IPS-15b (cell line): Measurements from ENCODE around the gene CAPN12.

ENCODE experiments used
- H3K27me3 ChIP-seq: one replicate; pipeline ENCODE4 v1.6.1; 2013; ENCODE audit warnings: low read length; ENCODE audit not compliant: control insufficient read depth, insufficient read depth
- H3K36me3 ChIP-seq: one replicate; pipeline ENCODE4 v1.6.1; 2013; ENCODE audit warnings: low read length; ENCODE audit not compliant: control insufficient read depth, insufficient read depth
- H3K4me1 ChIP-seq: one replicate; pipeline ENCODE4 v1.6.1; 2013; ENCODE audit warnings: mild to moderate bottlenecking, low read length; ENCODE audit not compliant: control insufficient read depth, insufficient read depth
- H3K4me3 ChIP-seq: one replicate; pipeline ENCODE4 v1.5.1; 2013; ENCODE audit warnings: low read depth, low read length
- H3K9ac ChIP-seq: one replicate; pipeline ENCODE4 v1.6.1; 2013; ENCODE audit warnings: low read depth, mild to moderate bottlenecking, low read length
- H3K9me3 ChIP-seq: one replicate; pipeline ENCODE4 v1.6.1; 2013; ENCODE audit warnings: mild to moderate bottlenecking, low read length; ENCODE audit not compliant: control insufficient read depth, insufficient read depth

CAPN12 gene

DNA sequence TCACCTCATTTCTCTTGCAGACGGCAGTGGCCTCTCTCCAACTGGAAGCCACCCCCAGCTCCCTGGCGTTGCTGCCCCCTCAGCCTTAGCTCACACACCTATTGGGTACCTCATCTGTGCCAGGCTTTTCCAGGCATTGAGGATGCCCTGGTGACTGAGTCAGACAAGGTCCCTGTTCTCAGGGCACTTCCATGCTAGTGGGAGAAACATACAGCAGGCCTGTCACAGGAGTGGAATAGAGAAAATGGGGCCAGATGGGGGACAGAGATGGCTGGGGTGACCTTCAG, 33.9 kb downstream of the CAPN12 start:
- peaks cover 93% of the 10 kb centered on the region for H3K36me3 ChIP-seq
- no peak overlapping the region for H3K4me3 ChIP-seq
- no peaks in the 10 kb centered on the region for H3K4me1 ChIP-seq
- no peaks in the 10 kb centered on the region for H3K27me3 ChIP-seq
- no peaks in the 10 kb centered on the region for H3K9me3 ChIP-seq
- no peak overlapping the region for H3K9ac ChIP-seq

DNA sequence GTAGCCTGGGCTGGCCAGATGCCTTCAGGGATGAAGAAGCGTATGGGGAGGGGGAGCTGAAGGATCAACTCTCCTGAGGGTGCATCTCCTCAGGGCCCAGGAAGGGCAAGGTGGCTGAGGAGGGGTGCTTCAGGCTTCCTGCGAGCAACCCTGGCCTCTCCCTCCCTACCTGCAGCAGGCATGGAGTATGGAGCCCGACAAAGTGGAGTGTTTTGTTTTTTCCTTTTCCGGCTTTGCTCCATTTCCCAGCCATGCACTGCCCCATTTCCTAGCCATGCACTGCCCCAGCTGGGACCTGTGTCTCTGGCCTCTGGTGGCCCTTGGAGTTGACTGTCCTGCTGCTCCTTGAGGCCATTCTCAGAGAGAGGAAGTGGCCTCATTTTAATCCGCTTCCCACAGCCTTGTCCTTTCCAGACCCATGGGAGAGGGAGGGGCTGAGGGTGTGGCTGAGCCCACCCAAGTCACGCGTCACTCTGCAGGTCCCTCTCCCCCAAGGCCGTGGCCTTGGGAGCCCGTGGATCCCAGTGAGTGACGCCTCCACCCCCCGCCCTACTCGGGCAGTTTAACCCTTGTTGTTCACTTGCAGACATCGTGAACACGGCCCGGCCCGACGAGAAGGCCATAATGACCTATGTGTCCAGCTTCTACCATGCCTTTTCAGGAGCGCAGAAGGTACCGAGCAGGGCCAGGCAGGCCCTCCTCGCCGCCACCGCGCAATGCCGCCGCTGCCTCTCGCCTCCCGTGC, 34.4 kb downstream of the CAPN12 start:
- H3K36me3 ChIP-seq: peaks cover 97% of the 10 kb centered on the region

DNA sequence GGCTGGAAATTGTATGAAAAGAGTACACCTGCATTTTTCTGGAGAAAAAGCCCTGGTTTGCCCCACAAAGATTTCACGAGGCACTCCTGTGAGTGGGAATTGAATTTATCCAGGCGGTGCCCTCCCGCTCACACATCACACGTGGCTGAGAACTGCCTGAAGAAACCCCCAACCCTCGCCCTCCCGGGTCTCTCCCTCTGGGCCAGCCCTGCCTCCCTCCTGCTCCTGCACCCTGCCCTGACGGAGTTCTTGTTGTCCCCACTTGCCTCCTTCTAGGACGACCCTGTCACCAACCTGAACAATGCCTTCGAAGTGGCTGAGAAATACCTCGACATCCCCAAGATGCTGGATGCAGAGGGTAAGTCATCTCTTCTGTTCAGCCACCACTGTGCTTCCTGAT, 35.2 kb downstream of the CAPN12 start:
- Histone ChIP-seq H3K27me3 (no peaks in the 10 kb centered on the region), H3K4me1 (no peaks in the 10 kb centered on the region), H3K4me3 (no peak overlapping the region), H3K36me3 (peaks cover 97% of the 10 kb centered on the region), H3K9me3 (no peaks in the 10 kb centered on the region), H3K9ac (no peak overlapping the region)

More for the DNA sequence above, 34.4 kb downstream of the CAPN12 start:
- H3K9me3 ChIP-seq: no peaks in the 10 kb centered on the region
- no peaks in the 10 kb centered on the region for H3K4me1 ChIP-seq
- no peak overlapping the region for H3K9ac ChIP-seq
- no peaks in the 10 kb centered on the region for H3K27me3 ChIP-seq
- H3K4me3 ChIP-seq: no peak overlapping the region

DNA sequence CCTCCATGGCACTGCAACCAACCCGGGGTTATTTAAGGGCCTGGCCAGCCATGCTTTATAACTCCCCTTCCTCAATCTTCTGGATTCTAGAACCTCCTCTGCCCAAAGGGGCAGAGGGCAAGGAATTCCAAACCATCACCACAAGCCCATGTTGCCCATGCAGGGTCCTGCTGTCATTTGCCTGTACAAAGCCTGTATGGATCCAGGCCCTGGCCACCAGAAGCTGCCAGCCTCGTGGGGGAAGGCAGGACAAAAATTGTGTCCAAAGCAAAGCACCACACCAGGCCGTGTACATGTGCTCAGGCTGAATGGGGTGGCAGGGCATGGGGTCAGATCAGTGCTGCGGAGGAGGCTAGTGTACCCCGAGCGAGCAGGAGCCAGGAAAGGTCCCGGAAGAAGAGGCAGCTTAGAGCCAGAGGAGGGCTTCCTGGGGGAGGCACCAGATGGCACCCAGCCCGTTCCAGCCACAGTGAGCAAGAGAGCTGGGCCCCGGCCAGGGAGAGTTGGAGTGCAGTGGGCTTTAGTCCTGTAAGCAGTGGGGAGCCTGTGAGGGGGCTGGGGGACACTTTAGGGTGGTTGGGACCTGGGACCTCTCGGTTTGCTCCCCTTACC, 35.8 kb downstream of the CAPN12 start:
- Histone ChIP-seq H3K4me1 (no peaks in the 10 kb centered on the region), H3K9me3 (no peaks in the 10 kb centered on the region), H3K27me3 (no peaks in the 10 kb centered on the region), H3K4me3 (no peak overlapping the region), H3K36me3 (peaks cover 96% of the 10 kb centered on the region), H3K9ac (no peak overlapping the region)

DNA sequence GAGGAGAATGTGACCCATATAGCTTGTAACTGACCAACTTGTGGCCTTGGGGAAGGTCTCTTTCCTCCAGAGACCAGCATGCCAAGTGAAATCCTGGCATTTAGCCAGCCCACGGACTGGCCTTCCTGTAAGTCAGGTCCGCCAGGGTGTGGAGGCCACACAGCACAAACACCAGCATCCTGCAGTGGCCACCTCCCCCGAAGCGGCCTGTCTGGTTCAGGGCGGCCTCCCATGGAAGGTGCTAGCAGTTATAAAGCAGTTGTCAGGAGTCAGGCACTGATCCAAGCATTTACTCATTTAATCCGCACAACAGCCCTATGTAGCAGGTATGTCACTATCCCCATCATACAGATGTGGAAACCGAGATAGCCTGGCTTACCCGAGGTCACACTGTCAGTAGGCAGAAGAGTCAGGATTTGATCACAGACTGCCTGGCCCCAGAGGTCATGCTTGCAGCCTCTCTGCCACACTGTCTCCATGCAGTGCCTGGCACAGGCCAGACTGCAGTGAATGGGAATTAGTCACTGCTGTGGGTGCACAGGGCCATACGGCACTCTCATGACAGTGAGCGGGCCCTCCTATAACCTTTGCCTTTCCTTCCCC, 36.7 kb downstream of the CAPN12 start:
- H3K36me3 ChIP-seq: peaks cover 94% of the 10 kb centered on the region

DNA sequence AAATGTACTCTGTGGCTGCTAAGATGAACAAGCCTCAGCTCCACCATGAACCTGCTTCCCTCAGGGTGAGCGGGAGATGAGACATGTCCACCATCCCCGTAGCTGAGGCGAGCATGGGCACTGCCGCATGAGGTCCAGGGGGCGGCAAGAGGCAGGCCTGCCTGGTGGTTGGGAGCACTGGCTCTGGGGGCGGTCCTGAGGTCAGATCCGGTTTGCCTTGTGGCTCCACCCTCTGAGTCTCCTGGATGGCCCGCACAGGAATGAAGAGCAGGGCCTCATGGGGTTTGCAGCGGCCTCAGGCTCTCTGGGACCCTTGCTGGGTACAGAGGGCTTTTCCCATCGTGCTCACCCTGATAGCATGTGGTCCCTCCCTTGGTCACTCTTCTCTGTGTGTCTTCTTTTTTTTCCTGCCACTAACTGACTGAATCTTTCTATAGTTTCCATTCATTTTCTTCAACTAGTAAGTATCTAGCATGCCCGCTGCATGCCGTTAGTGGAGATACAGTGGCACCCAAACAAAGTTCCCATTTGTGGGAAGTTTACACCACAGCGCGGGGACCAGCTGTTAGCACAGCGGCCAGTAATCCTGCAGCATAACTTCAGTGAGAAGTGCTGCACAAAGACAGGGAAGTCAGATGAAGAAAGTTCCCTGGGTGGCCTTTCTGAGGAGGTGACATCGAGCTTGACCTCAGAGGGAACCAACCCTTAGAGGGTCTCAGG, 37.3 kb downstream of the CAPN12 start:
- Histone ChIP-seq H3K4me3 (no peak overlapping the region), H3K9ac (no peak overlapping the region), H3K36me3 (peaks cover 94% of the 10 kb centered on the region), H3K4me1 (no peaks in the 10 kb centered on the region), H3K27me3 (no peaks in the 10 kb centered on the region), H3K9me3 (no peaks in the 10 kb centered on the region)

More for the DNA sequence above, 36.7 kb downstream of the CAPN12 start:
- no peak overlapping the region for H3K4me3 ChIP-seq
- no peaks in the 10 kb centered on the region for H3K9me3 ChIP-seq
- no peaks in the 10 kb centered on the region for H3K4me1 ChIP-seq
- H3K27me3 ChIP-seq: no peaks in the 10 kb centered on the region
- no peak overlapping the region for H3K9ac ChIP-seq

DNA sequence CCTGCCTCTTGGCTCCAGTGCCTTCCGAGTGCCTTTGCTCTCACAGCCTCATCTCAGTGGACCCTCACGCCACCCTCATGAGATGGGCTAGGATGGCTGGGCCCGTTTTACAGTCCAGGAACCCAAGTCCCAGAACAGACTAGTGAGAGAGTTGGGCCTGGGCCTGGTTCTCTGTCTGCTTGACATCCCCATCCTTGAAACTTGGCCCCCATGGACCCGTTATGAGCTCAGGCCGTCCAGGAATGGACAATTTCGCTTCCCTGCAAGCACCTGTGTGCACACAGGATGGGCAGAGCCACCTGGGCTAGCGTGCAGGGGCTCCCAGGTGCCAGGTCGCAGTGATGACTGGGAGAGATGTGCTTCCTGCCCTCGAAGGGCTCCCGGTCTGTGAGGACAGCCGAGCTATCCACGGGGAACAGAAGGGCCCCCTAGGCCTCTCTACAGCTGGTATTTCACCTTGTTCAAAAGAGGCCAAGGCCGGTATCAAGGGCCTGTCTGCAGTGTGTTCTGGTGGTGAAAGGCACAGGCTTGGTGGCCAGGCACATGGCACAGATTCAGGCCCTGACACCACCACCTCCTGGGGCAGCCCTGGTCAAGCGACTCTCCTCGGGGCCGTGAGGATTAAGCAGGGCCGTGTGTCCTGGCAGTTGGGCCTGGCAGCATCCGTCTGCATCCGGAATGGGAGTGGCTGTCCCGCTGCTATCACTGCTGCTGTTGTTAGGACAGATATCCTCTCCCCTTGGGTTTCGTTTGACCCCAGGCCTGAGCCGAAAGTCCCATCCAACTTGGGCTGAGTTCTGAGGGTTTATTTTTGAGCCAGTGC, 38.9 kb downstream of the CAPN12 start:
- Histone ChIP-seq H3K4me3 (no peak overlapping the region), H3K9me3 (no peaks in the 10 kb centered on the region), H3K36me3 (peaks cover 94% of the 10 kb centered on the region), H3K27me3 (no peaks in the 10 kb centered on the region), H3K4me1 (no peaks in the 10 kb centered on the region), H3K9ac (no peak overlapping the region)

DNA sequence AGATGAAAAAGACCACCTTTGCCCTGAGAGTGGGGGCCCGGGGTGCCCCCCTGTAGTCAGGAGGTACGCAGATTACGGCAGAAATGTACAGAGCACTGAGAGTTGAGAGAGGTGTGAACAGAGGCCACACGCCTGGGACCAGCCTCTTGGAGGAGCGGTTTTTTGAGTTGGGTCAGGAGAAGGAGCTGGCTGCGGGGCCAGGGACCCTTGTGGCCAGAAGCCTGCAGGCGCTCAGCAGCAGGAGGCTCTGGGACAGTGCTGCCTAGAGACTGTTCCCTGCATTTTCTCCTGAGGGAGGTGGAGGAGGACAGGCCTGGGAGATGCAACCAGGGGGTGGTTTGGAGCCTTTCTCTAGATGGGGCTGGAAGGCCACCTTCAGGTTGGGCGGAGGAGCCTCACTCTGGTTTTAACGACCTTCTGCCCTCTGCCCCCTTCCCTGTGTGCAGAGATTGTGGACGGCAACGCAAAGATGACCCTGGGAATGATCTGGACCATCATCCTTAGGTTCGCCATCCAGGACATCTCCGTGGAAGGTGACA, 39.7 kb downstream of the CAPN12 start:
- Histone ChIP-seq H3K36me3 (peaks cover 94% of the 10 kb centered on the region), H3K9ac (no peak overlapping the region), H3K4me1 (no peaks in the 10 kb centered on the region), H3K9me3 (no peaks in the 10 kb centered on the region), H3K27me3 (no peaks in the 10 kb centered on the region), H3K4me3 (no peak overlapping the region)

DNA sequence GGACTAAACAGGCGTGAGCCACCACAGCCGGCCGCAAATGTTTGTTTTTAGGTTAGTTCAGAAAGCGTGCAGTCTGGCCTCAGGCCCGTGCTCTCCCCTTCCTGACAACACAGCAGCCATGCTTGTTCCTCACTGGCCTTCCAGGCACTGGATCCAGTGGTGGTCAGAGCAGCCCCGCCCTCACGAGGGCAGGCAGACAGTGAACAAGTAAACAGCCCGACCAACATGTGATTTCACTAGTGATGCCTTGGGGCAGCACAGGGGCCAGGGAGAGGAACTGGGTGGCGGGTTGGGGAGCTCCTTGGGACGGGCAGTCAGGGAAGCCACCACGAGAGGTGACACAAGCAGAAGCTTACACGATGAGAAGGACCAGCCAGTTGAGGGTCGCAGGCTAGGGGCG, 40.8 kb downstream of the CAPN12 start:
- peaks cover 2% of the 10 kb centered on the region for H3K4me1 ChIP-seq
- no peaks in the 10 kb centered on the region for H3K27me3 ChIP-seq
- H3K9me3 ChIP-seq: no peaks in the 10 kb centered on the region
- no peak overlapping the region for H3K4me3 ChIP-seq
- no peak overlapping the region for H3K9ac ChIP-seq
- peaks cover 83% of the 10 kb centered on the region for H3K36me3 ChIP-seq

DNA sequence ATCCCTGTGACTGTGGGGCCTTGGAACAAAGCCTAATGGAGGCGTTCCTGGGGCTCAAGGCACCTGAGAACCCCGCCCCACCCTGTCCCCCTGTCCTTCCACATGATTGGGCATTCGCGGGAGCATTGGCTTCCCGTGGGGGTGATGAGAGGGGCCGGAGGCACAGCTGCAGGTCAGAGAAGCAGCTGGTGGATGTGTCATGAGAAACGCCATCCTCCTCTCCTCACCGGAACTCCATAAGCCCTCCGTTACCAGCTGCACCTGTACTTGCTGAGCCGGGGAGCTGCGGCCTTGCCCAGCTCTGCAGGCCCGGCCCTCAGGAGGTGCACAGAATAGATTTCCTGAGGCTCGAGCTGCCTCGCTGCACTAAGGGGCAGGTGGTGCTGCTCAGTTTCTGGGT, 42.0 kb downstream of the CAPN12 start:
- no peaks in the 10 kb centered on the region for H3K9me3 ChIP-seq
- H3K36me3 ChIP-seq: peaks cover 74% of the 10 kb centered on the region
- no peak overlapping the region for H3K4me3 ChIP-seq
- peaks cover 9% of the 10 kb centered on the region for H3K4me1 ChIP-seq
- no peak overlapping the region for H3K9ac ChIP-seq
- H3K27me3 ChIP-seq: no peaks in the 10 kb centered on the region

DNA sequence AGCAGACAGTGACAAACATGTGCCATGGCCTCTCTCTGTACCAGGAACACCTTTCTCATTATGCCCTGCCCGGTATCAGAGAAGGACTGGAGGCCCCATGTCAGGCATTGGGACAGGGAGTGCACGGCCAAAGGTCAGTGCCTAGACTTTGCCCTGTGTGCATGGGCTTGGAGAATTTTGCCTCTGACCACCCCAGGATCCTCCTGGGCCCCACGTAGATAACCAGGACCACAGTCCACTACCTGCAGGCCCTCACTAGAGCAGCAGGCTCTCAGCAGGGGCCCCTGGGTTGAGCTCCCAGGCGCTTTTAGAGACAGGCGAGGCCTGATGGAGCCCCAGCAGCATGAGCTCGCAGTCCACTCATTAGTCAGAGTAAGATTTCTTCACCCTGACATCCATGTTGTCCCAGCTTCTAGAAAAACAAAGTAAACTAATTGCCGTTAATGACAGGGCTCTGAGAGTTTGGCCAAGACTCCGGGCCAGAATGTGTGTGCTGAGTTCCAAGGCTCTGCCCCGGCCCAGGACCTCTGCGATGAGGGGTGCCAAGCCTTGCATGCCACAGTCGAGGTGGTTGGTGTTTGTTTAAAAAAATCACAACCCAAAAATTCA, 42.7 kb downstream of the CAPN12 start:
- Histone ChIP-seq H3K4me3 (no peak overlapping the region), H3K36me3 (peaks cover 72% of the 10 kb centered on the region), H3K27me3 (no peaks in the 10 kb centered on the region), H3K9ac (no peak overlapping the region), H3K9me3 (no peaks in the 10 kb centered on the region), H3K4me1 (peaks cover 9% of the 10 kb centered on the region)
